GM10847 (cell line): ENCODE data around the gene PTPRK.

ENCODE experiments used
- POLR2A ChIP-seq: IDR thresholded peaks from 2 replicates; pipeline ENCODE4 v1.6.1; 2011; ENCODE audit not compliant: insufficient read length; ENCODE audit errors: extremely low read depth

The PTPRK gene

GRCh38 chr6:128230267-128230989, 290.0 kb downstream of the PTPRK start:
- no peak for TF ChIP-seq POLR2A

GRCh38 chr6:128225612-128226011, 294.8 kb downstream of the PTPRK start:
- no peak for TF ChIP-seq POLR2A

DNA sequence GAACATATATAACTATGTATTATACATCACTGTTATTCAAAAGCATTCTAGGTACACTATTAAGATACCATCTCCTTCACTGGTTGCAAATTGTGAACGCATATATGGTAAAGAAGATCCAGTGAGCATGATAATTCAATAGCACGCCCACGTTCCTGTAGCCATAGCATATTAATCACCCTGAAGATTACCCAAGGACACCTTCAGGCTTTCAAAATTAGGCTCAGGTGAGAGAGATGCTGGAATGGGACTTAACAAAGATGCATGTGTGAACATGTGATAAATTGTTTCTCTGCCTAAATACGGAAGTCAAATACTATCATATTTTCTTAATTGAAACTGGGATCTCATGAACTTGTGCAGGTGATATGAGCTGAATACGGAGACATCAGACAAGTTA, 303.5 kb downstream of the PTPRK start:
- TF ChIP-seq POLR2A, result no peak

GRCh38 chr6:128209771-128210170, 310.6 kb downstream of the PTPRK start:
- TF ChIP-seq POLR2A, result no peak

- no peak for TF ChIP-seq POLR2A
Observed at GRCh38 chr6:128208851-128209580, 311.4 kb downstream of the PTPRK start.

GRCh38 chr6:128208078-128208477, 312.3 kb downstream of the PTPRK start:
- no peak for TF ChIP-seq POLR2A

DNA sequence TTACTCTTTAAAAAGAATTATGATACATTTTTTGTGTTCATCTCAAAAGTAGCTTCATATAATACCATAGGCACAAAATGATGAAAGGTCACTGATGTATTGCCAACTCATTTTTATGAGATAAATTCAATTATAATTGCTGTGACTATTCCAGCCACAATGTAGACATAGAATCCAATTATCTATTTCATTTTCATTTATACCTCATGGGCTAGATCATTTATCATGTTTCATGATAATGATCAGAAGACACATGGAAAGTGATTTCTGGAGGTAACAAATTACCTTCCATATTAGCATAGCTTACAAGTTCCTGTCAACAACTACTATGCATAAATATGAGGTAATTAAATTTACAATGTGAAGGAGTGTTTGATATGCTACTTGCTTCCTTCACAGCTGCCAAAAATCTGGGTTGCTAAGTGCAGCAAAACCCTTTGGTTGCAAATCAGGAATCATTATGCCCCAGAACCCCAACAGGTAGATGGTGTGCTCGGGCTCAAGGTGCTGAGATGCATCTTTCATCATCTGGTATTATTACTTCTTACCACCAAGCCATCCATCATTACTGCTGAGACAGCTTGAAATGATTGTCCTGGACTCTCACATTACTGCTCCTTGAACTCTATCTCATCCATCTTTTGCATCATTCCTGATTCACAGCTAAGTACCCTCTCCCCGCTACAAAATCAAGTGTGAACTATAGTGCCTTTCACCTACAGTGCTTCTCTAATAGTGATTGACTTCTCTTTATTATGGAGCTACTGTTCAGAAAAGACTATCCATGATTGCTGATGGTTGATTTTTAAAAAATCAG, 313.6 kb downstream of the PTPRK start:
- no peak for TF ChIP-seq POLR2A

DNA sequence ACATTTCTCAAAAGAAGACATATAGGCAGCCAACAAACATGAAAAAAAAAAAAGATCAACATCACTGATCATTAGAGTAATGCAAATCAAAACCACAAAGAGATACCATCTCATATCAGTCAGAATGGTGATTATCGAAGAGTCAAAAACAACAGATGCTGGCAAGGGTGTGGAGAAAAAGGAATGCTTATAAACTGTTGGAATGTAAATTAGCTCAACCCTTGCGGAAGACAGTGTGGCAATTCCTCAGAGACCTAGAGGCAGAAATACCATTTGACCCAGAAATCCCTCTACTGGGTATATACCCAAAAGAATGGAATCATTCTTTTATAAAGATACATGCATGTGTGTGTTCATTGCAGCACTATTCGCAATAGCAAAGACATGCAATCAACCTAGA, 315.8 kb downstream of the PTPRK start:
- TF ChIP-seq POLR2A, result no peak

GRCh38 chr6:128202169-128202765, 318.1 kb downstream of the PTPRK start:
- TF ChIP-seq POLR2A, result no peak

DNA sequence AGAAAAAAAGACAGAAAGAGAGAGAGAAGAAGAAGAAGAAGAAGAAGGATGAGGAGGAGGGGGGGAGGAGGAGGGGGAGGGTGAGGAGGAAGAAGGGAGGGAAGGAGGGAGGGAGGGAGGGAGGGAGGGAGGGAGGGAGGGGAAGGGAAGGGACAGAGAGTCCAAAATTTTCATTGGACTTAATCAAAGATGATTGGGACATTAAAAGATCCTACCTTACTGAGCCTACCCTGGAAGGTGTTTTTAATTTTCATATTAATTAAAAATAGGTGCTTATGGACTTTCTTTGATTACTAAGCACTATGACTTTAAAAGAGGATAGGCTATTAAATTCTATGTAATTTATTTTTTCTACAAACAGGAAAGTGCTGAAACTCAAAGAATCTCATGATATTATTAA, 319.6 kb downstream of the PTPRK start:
- no peak for TF ChIP-seq POLR2A

DNA sequence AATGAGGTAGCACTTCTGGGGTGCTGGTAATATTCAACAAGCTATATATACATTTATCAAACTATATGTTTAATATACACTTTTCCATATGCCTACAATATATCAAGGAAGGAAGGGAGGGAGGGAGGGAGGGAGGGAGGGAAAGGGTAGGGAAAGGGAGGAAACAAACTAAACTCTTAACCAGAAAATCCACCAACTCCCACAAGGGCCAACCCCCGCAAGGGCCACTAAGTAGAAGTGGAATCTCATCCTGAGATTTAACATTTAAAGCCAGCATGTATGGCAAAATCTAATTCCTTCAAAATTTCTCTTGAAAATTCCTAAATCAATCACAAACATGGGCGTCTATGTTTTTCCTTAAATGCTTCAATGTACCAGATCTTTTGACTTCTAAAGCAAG, 320.9 kb downstream of the PTPRK start:
- no peak for TF ChIP-seq POLR2A

DNA sequence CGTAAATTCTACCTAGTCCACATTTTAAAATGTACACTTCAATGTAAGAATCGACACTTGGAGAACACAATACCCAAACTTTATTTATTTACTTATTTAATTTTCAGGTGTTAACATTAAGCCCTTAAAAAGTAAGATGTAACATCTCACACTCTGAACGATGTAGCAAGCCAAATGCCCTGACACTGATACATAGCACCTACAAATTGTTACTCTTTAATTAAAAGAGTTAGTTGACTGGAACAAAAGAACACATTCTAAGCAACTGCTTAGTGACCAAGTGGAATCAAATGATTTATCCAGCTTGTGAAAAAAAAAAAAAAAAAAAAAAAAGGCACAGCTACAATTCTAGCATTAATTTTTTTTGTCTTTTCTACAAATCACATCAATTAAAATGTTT, 327.4 kb downstream of the PTPRK start:
- no peak for TF ChIP-seq POLR2A

- no peak for TF ChIP-seq POLR2A
Observed at GRCh38 chr6:128188678-128189077, 331.7 kb downstream of the PTPRK start.

DNA sequence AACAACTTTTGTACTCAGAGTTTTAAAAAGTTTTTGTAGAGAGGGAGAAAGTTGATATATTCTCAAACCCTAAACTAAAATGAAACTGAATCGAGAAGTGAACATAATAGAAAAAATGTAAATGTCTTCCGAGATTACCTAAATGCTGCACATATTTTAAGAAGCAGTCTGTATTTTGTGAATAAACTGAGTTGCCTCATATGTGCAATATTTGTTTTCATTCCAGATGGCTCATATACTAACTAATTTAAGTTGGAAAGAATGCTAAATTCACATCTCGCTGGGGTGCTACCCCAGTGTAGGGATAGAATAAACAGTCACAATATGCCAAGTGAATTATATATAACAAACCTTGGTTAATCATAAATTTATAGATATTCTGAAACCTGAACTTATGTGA, 333.7 kb downstream of the PTPRK start:
- no peak for TF ChIP-seq POLR2A

DNA sequence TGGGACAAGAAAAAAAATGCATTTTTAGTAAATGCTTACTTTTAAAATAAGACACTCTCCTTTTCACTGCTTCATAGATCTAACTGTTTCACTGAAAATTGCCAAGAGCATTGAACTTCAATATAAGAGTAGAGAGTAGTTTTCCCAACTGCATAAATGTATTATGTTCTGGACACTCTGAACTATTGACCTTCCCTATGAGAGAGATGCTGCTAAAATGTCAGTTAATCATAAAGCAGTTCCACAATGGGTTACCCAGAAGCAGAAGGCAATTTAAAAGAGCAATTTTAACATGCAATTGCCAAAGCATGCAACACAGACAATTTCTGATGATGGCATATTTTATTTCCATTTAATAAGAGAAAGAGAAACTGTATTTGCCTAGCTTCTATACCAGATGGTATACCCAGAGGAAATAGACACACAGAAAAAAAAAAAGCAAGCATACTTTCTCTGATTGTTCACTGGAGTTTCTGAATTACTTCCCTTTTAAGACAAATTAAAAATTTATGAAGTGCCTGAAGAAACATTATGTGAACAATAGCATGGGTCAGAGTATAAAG, 340.4 kb downstream of the PTPRK start:
- TF ChIP-seq POLR2A, result no peak
